RPMI8226 (cell line): Measurements from ENCODE around the gene CARD11.

Source experiments
- DNase-seq: peaks from one replicate; pipeline ENCODE4 v3.0.0-alpha.2; 2015

Gene CARD11

DNA sequence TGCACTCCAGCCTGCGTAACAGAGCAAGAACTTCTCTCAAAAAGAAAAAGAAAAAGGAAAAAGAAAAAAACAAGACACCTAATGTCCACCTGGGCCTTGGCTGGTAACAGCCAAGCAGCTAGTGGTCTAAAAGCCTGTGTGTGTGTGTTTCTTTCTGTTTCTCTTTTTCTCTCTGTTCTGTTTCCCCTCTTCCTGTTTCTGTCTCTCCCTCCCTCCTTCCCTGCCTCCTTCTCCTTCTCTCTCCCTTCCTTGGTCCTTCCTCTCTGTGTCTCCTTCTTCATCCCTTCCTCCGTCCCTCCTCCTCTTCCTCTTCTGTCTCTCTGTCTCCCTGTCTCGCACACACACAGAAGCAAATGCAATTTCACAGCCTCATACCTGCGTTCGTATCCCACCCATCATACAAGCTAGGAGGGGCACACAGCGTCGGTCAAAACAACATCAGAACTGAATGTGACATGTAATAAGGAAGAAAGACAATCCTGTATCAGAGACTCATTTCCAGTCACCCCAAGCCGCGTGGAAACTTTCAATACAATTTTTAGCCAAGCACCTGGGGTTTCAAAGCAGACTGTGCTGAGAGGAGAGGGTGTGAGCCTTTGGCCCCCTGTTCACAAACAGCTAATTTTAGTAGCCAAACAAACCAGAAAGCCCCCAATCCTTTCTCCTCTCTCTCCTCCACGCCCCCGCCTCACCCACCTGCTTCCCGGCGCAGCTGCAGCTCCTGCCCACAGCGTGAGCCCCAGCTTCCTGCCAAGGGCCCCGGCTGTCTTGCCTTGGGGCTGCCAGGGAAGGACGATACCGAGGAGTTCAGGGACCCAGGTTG is 149.3 kb downstream of the CARD11 start:
- DNase-seq: peak; percentile 82

DNA sequence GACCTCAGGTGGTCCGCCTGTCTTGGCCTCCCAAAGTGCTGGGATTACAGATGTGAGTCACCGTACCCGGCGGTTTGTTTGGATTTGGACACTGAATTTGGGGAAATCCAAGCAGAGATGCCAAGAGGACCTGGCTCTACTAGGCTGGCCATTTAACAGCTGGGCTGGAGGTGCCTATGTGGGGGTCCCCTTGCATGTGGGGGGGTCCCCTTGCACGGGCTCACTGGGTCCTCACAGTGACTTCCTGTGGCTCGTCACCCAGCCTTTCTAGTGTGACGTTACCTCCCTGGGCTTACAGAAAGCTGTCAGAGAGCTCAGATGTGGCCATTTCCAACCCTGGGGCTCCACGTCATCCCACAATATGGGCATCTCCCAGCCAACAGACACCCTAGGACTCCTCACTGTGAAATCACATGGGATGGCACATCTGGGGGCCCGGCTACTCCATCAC is 150.2 kb downstream of the CARD11 start:
- no peak for DNase-seq

DNA sequence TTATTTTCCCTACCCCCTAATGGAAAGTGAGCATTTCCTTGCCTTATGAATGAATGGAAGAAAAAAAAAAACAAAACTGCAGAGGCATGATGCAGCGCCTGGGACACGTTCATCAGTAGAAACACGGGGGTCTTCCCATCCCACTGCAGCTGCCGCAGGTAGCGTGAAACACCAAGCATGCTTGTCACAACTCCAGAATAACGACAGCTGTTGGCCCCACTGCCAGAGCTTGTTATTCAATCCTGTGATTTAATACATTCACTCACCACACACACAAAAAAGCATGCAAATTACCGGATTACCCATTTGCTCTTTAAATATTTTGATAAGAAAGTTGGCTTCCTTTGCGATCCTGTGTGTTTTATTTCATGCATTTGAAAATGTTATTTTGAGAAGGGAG is 151.1 kb downstream of the CARD11 start:
- DNase-seq: no peak

DNA sequence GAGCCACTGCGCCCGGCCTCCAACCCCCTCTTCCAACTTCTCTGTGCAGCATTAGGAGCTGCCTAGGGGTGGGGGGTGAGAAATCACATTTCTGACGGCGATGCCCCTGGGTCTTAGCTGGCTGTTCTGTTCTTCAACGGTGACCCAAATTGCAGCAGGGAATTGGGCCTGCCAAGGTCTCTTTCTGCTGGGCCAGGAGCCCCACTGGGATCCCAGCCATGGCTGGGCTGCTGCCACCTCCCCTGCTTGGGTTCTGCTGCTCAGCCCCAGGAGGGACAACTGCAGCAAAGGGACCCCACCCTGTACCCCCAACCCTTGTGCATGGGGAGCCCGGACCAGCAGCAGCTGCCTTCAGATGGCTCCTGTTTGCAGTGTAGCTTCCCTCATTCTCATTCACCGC is 155.9 kb downstream of the CARD11 start:
- no peak for DNase-seq

DNA sequence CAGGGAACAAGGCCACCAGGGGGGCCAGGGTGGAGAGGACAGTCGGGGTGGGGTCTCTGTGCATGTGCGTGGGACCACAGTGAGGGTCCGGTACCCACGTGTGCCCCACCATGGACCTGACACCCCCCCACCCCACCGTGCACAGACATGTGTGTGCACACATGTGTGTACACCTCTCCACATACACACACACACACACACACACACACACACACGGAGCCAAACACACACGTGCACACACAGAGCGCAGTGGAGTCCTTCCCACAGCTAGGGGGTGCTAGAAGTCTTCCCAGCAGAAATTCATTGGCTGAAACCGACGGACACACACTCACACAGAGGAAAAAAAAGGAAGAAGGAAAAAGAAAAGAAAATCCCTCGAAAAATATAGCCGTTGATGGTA is 156.8 kb downstream of the CARD11 start:
- peak; percentile 79 for DNase-seq

DNA sequence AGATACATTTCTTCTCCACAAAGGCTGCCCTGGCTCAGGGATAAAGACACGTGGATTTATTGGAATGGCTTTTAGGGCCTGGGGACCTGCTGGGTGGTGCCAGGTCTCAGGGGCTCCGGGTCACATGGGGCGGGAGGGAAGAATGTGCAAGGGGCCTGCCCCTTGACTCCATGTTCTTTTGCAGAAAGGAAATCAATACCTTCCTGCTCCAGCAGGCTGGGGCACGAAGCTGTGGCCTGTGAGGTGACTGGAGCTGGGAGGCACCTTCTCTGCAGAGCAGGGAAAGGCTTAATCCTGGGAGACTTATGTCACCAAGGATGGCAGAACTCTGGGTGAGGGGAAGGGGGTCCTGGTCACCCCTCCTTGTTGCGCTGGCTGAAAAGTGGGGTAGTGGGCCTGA is 157.3 kb downstream of the CARD11 start:
- no peak for DNase-seq

DNA sequence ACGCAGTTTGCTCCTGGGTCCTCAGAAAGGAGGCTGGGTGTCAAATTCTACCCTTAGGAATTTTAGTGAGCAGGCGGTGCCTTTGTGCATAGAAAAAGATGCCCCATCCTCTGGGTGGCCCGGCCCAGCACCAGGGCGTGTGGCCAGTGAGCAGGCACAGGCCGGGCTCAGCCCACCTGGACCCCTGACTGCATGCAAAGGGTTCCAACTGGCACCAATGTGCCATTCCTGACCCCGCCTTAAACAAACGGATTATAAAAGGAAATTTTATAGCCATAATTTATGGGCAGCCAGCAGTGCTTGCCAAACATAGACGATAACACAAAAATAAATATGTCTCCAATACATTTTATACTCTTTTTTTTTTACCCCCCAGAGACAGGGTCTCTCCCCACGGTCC is 159.5 kb downstream of the CARD11 start:
- no peak for DNase-seq

DNA sequence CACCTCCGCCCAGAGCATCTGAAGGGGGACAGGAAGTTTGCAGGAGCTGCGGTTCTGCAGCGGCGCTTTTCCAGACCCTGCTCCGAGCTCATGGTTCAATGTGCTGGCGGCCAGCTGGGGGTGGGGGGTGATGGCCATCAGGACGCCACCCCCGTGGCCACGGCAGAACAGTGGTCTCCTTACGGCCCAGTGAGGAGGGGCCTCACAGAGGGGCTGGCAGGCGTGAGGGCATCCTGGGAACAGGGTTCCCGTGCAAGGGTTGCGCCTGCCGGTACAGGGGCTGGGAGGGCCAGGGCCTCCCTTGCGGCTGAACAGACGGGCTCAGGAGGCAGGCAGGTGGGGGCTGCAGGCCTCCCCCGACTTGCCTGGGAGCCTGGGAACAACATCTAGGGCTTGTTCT is 160.6 kb downstream of the CARD11 start:
- no peak for DNase-seq

DNA sequence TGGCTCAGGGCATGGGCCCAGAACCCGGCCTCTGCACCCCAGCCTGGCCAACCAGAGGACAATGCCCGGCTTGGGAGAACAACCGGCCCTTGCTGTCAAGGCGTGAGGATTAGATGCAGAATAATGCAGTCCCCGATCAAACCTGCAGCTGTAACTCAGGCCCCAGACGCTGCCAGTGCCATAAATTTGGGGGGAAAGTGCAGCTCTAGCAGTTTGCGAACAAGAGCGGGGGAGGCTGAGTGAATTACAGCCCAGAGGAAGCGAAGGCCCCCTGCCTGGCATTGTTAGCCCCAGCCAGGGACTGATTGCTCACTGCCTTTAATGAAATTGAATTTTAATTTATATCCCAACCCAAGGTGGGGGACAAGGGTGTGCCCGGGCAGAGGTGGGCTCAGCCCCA is 161.6 kb downstream of the CARD11 start:
- DNase-seq: no peak

DNA sequence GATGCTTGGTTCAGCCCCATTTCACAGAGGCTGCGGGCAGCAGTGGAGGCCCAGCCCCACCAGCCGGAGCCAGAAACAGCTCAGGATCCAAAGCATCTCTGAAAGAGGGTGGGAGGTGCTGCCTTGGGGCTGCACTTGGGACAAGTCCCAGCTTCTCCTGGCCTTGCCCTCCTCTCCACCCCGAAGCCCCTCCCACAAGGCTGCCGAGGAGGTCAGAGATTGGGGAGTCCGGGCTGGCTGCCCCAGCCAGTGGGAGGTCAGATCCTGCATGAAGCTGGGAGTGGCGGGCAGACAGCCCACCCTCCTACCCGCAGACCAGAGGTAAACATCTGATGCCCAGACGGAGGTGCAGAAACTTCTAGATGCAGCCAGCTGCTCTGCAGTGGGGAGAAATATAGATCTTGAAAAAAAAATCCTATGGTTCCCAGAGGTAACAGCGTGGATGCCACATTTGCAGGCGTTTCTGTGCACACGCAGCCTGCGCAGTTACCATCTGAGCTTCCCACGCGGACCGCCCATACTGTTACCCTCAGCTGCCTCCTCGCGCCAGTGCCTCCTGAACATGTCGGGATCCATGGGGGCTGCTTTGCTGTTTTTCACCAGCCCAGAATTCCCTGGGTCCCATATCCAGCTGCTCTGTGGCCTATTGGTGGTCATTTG is 162.7 kb downstream of the CARD11 start:
- no peak for DNase-seq

DNA sequence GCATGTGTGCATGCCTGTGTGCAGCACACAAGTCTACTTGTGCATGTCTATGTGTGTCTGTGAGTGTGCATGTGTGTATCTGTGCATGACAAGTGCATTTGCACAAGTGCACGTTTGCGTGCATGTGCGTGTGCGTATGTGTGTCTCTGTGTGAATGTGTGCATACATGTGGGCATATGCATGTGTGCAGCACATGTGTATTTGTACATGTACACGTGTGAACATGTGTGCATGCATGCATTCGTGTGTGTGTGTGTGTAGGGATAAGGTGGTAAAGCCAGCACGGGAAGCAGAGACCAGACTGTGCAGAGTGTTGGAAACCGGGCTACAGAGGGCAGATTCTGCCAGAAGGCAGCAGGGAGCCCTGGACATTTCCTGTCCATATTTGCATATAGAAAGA is 163.6 kb downstream of the CARD11 start:
- no peak for DNase-seq

DNA sequence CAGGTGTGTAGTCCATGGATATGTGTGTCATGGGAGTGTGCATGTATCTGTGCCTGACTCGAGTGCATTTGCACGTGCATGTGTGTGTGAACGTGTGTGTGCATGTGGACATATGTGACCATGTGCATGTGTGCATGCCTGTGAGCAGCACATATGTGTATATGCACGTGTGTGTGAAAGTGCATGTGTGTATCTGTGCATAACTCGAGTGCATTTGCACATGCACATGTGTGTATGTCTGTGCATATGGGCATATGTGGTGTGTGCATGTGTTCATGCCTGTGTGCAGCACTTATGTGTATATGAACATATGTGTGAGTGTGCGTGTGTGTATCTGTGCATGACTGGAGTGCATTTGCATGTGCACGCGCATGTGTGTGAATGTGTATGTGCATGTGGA is 164.3 kb downstream of the CARD11 start:
- no peak for DNase-seq

DNA sequence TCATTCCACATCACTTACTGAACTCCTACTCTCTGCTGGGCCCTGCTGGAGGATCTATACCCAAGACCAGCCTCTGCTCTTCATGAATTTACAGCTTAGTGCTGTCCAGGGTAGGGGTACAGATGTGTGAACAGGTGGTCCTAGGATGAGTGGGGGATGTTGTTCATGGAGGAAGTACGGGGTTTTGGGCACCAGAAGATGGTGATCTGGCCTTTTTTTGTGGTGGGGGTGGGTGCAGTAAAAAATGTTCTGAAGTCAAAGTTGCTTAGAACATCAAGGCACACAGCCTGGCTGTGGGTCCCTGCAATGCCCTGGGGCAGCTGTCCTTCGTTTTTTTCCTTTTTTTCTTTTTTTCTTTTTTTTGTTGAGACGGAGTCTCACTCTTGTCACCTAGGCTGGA is 165.4 kb downstream of the CARD11 start:
- DNase-seq: no peak

DNA sequence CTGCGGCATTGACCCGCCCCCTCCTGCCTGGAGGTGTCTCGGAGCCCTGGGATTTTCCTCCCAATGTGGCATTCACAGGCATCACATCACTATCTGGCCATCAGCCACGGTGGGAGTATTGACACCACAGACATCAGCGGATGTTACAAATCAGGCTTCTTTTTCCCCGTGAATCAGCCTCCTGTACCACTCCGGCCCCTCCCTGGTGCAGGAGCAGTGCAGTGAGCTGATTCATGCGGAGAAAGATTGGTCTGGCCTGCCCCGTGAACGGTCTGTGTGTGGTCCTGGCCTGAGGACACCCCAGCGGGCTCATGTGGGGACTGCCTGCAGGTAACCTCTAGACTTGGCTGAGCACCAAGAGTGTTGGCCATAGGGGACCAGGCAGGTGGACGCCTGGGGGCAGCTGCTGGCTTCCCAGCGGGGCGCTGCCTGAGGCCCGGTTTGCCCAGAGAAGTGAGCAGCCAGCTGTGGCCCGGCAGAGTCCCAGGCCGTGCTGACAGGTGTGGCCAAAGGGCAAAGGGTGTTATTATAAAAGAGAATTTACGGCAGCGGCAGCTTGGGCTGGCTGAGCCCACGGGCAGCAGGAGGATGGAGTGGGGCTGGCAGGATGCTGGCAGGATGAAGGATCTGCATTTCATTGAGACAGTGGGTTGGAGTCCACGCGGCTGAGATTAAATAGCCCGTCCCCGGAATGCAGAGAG is 167.5 kb downstream of the CARD11 start:
- DNase-seq: peak; percentile 53

DNA sequence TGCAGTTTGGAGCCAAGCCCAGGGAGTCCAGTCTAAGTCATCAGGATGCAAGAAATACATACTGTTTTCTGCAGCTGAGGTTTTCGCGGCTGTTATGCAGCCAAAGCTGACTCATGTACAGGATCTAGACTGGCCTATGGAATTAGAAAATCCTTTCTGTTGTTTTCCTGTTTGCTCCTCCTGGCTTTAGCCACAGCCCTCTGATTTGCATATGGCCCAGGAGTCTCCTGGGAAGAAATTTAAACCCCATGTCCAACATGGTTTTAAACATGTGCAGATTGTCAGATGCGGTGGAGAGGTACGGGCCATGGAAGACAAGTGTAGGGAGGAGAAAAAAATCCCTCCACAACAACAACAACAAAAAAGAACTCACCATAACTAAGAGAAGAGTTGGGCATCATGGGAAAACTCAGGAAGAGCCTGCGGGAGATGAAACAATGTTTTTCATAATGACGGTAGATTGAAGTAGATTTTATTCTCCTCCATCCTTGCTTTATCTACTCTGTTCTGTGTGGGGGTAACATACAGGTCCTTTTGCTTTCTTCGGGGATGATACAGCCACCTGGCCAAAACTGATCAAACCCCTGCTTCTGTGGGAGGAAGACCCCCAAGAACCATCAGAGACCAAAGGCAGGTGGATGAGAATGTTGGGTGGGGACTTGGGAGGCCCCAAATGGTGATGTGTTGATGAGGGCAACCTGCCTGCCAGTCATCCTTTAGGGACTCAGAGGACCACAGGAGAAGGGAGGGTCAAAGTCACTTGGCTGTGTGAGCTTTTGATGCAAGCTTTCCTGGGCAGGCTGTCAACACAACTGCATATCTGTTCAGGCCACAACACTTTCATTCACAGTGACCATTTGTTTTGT is 169.7 kb downstream of the CARD11 start:
- DNase-seq: peak; percentile 78

DNA sequence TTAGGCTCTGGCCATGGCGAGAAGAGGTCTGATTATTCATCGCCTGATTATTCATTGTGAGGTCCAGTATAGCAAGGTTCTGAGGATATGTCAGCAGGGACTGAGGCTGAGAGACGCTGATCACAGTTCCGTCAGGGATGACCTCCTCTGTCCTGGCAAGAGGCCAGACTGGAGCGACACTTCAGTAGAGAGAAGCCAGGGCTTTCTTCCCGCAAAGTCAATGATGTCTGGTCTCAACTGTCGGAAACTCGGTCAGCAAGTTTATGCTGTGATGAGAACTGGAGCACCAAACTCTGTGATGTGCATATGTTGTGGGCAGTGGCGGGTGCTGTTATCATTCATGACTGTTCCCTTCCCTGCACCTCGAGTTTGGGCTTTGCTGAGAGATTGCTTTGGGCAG is 170.5 kb downstream of the CARD11 start:
- peak; percentile 91 for DNase-seq

DNA sequence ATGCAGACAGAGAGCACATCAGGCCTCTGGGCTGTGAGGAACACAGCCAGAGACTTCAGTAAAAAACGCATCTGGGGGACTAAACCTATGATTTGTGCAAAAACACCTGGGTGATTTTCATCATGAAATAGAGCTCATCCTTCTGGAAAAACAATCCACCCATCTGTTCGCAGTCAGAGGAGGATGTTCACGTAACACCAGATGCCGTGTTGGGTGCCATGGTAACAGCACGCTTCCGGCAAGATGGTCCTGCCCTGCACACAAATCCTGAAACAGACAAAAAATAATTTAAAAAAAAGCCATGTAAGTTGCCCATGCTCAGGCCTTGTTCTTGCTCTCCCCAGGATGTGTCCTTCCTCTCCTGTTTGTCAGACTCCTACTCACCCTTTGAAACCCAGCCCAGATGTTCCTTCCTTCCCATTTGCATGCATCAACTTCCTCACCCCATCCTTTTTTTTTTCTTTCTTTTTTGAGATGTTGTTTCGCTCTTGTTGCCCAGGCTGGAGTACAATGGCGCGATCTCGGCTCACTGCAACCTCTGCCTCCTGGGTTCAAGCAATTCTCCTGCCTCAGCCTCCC is 171.3 kb downstream of the CARD11 start:
- no peak for DNase-seq

DNA sequence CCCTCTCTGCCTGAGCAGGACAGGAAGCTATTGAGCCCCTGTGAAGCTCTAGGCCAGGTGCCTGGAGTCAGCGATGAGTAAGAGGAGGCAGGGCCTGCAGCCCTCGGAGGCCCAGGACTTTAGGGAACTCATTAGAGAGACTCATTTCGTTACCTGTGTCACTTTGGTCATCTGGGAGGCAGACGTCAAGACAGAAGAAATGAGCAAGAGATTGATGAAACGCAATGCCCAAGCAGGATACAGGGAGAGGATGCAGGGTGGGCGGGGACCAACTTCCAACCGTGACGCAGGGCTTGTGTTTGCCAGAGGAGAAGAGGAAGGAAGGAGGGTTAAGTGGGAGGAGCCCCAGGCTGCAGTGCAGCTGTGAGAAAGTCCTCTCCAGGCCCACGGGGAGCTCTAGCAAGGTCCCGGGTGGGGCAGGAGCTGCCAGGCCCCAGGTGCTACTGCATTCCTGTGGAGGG is 173.2 kb downstream of the CARD11 start:
- DNase-seq: peak; percentile 66

DNA sequence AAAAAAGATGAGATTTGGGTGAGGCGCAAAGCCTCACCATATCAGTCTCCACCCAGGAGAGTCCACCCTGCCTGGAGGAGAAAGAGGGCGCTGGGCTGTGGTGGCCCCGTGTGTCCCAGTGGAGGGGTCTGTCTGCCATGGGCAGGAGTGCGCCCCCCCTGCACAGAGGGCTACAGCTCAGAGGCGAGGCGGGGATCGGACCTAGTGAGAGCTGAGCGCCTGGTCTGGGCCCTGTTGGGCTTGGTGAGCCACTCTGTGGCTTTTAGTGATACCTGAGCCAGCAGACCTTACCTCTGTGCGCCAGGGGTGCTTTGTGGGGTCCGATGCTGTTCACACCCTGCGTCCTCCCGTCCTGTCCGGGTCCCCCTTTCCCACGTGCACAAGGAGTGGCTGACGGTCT is 173.7 kb downstream of the CARD11 start:
- DNase-seq: no peak

DNA sequence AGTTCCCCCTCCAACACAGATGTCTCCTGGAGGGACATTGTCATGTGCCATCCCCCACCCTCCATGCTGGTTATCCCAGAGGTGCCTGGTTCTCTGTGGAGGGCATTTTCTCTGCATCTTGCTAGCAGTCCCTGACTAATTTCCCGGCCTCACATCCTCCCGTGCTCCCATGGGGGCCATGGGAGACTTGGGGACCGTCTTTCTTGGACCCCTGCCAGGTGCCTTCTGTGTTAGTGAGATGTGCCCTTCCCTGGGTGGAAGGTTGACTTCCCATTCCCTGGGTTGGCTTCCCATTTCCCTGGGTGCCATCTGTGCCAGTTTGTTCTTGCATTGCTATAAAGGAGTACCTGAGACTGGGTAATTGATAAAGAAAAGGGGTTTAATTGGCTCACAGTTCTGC is 177.1 kb downstream of the CARD11 start:
- no peak for DNase-seq

DNA sequence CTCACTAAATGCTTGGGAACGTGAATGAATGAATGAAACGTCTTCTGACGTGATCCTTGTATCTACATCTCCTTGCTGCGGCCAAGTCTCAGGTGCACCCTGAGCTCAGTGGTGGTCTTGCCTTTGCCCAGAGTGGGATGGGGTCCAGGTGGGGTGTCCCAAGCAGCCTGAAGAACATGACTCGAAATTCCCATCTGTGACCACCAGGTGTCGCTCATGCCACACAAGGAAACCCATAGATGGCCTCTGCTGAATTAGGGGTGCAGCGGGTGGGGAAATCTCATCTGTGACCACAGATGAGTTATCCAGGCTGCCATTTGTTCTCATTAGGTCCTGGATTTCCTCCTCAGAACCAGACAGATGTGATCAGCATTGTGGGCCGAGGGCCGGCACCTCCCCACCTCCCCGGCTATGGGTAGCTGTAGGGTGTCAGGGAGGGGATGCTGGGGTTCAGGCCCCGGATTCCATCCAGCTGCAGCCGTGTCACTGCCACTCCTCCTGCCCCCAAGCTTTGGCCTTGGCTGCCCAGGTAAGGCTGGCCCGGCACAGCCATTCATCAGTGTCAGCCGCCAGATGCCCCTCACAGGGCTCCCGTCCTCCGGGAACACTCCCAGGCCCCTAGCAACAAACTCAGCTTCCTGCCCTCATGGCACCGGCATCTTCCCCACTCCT is 178.5 kb downstream of the CARD11 start:
- peak; percentile 74 for DNase-seq
